ENCODE results near the gene UBASH3A.

The UBASH3A gene

GRCh38 chr21:42414928-42415769 is 11.4 kb downstream of the UBASH3A start:
- no peak for TF ChIP-seq CTCF (IDR thresholded peaks at IDR 0.05; ENCODE audit: control insufficient read depth, insufficient read depth, low read depth, low read length, missing control alignments)
- DNase-seq (ENCODE audit: low read depth) = no peak
- H3K4me3 ChIP-seq (ENCODE audit: control insufficient read depth, low read depth, low read length) = no peak overlapping the region

GRCh38 chr21:42417533-42417932 is 13.8 kb downstream of the UBASH3A start:
- no peak overlapping the region for H3K4me3 ChIP-seq (ENCODE audit: control insufficient read depth, low read depth, low read length)
- DNase-seq (ENCODE audit: low read depth) = no peak
- TF ChIP-seq CTCF (IDR thresholded peaks at IDR 0.05; ENCODE audit: control insufficient read depth, insufficient read depth, low read depth, low read length, missing control alignments) = no peak

- no peak for DNase-seq (ENCODE audit: low read depth)
- no peak for TF ChIP-seq CTCF (IDR thresholded peaks at IDR 0.05; ENCODE audit: control insufficient read depth, insufficient read depth, low read depth, low read length, missing control alignments)
- H3K4me3 ChIP-seq (ENCODE audit: control insufficient read depth, low read depth, low read length) = no peak overlapping the region
Measured at GRCh38 chr21:42418886-42419285, 15.2 kb downstream of the UBASH3A start.

GRCh38 chr21:42419845-42420244 is 16.1 kb downstream of the UBASH3A start:
- no peak overlapping the region for H3K4me3 ChIP-seq (ENCODE audit: control insufficient read depth, low read depth, low read length)
- TF ChIP-seq CTCF (IDR thresholded peaks at IDR 0.05; ENCODE audit: control insufficient read depth, insufficient read depth, low read depth, low read length, missing control alignments) = no peak
- DNase-seq (ENCODE audit: low read depth) = no peak

GRCh38 chr21:42421018-42421793 is 17.5 kb downstream of the UBASH3A start:
- DNase-seq (ENCODE audit: low read depth) = no peak

More at GRCh38 chr21:42421018-42421793, 17.5 kb downstream of the UBASH3A start:
- H3K4me3 ChIP-seq (ENCODE audit: control insufficient read depth, low read depth, low read length) = no peak overlapping the region
- no peak for TF ChIP-seq CTCF (IDR thresholded peaks at IDR 0.05; ENCODE audit: control insufficient read depth, insufficient read depth, low read depth, low read length, missing control alignments)
